BLaER1 (cell line): ENCODE data around the gene DPP8.

Source experiments
- H3K27ac ChIP-seq: shearing (Covaris generic); formaldehyde crosslinking; 2 replicates; pipeline ENCODE4 v1.8.1; 2022
- H3K27me3 ChIP-seq: shearing (Covaris generic); formaldehyde crosslinking; 2 replicates; pipeline ENCODE4 v1.8.1; 2022
- H3K36me3 ChIP-seq: shearing (Covaris generic); formaldehyde crosslinking; 2 replicates; pipeline ENCODE4 v1.8.1; 2022
- H3K4me1 ChIP-seq: shearing (Covaris generic); formaldehyde crosslinking; 2 replicates; pipeline ENCODE4 v1.8.1; 2022
- H3K4me2 ChIP-seq: shearing (Covaris generic); formaldehyde crosslinking; 2 replicates; pipeline ENCODE4 v1.8.1; 2022
- H3K4me3 ChIP-seq: shearing (Covaris generic); formaldehyde crosslinking; 2 replicates; pipeline ENCODE4 v1.8.1; 2022
- H3K9ac ChIP-seq: shearing (Covaris generic); formaldehyde crosslinking; 2 replicates; pipeline ENCODE4 v1.8.1; 2022
- H3K9me3 ChIP-seq: shearing (Covaris generic); formaldehyde crosslinking; 2 replicates; pipeline ENCODE4 v1.8.1; 2022
- H4K20me1 ChIP-seq: shearing (Covaris generic); formaldehyde crosslinking; 2 replicates; pipeline ENCODE4 v1.8.1; 2022
- Cebpa-rat ChIP-seq: shearing (Covaris generic); IDR thresholded peaks from 2 replicates; pipeline ENCODE4 v1.8.1; 2022

DPP8 gene

DNA sequence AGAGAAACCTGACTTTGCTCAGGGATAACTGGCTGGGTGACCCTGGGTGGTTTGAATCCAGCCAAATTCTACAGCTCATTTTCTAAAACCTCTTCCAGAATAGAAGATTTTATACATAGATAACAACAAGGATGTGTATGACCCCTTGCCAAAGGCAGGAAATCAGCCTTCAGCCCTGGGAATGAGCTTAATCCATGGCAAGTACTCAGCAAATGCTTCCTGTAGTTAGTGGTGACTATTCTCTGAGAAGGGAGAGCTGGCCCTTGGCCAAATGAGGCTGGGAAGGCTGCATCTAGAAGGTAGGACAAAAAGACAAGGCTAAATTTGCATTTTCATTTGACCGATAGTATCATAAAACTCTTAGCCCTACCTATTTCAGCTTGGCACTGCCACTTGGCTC, 8.1 kb upstream of the DPP8 start:
- Histone ChIP-seq H3K27me3 (no peaks in the 10 kb centered on the region), H3K27ac (no peak overlapping the region), H3K9ac (no peak overlapping the region), H3K9me3 (no peaks in the 10 kb centered on the region), H3K36me3 (no peaks in the 10 kb centered on the region), H3K4me2 (no peak overlapping the region), H3K4me3 (no peak overlapping the region), H3K4me1 (peaks cover 7% of the 10 kb centered on the region), H4K20me1 (no peaks in the 10 kb centered on the region)
- TF ChIP-seq Cebpa-rat = no peak

DNA sequence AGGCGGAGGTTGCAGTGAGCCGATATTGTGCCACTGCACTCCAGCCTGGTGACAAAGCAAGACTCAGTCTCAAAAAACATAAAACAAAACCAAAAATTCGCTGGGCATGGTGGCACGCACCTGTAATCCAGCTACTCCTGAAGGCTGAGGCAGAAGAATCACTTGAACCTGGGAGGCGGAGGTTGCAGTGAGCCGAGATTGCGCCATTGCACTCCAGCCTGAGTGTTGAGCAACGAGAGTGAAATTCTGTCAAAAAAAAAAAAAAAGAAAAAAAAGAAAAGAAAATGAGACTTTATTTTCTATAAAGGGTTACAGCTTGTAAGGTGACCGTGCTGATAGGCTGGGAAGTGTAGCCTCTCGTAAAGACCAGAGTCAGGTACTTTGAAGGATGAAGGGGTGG, 6.7 kb upstream of the DPP8 start:
- H3K36me3 ChIP-seq = no peaks in the 10 kb centered on the region
- H4K20me1 ChIP-seq = no peaks in the 10 kb centered on the region
- H3K4me2 ChIP-seq = no peak overlapping the region
- H3K9me3 ChIP-seq = no peaks in the 10 kb centered on the region
- TF ChIP-seq Cebpa-rat = no peak
- no peaks in the 10 kb centered on the region for H3K4me1 ChIP-seq
- H3K27me3 ChIP-seq = no peaks in the 10 kb centered on the region
- no peak overlapping the region for H3K27ac ChIP-seq
- no peak overlapping the region for H3K4me3 ChIP-seq
- H3K9ac ChIP-seq = no peak overlapping the region

DNA sequence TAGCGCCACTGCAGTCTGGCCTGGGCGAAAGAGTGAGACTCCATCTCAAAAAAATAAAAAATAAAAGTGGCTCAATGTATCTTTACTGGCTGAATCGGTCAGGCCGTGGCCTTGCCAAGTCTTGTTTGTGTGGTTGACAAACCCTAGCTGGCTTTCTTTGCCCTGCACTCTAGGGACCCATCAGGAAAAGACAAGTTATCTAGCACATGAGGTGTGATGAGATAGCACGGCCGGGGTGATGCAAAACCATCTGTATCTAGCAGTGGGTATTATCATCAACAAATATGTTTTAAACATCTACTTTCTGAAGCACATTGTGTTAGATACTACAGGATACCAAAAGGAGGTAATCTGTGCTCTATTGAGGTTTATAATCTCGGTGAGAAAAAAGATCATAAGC, 3.9 kb upstream of the DPP8 start:
- peaks cover 10% of the 10 kb centered on the region for H3K4me1 ChIP-seq
- no peaks in the 10 kb centered on the region for H3K36me3 ChIP-seq
- H3K4me2 ChIP-seq = 0 out of 2 replicates have a peak overlapping the region, but pooled peaks have one; percentile 26
- H3K9ac ChIP-seq = no peak overlapping the region
- peaks cover 11% of the 10 kb centered on the region for H4K20me1 ChIP-seq
- H3K27me3 ChIP-seq = no peaks in the 10 kb centered on the region
- no peak overlapping the region for H3K27ac ChIP-seq
- H3K9me3 ChIP-seq = no peaks in the 10 kb centered on the region
- no peak overlapping the region for H3K4me3 ChIP-seq
- TF ChIP-seq Cebpa-rat = no peak

DNA sequence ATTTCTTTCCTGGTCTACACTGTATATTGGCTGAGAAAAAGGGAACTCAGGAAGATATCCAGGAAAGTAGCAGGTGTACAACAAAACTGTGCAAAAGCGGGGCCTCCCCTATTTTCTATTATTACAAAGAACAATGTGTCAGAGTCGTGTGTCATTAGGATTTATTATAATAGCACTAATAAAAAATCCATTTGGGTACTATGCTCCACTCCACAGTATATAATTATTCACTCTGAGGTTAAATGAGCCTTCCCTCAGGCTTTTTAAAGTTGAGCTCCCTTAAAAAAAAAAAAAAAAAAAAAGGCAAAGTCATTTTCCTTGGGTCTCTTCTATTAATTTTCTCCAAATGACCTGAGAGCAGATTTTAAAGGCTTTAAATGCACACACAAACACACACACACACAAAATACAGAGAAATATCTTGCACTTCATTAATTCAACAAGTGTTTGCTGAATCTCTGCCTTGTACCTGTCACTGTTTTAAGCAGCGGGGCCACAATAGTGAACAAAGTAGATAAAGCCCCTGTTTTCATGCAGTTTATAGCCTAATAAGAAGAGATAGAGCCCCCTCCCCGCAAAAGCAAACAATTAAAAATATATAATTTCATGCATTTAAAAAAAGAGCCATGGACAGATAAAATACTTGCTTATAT, 1.3 kb upstream of the DPP8 start:
- Histone ChIP-seq H3K9ac (no peak overlapping the region), H3K27ac (no peak overlapping the region), H3K9me3 (no peaks in the 10 kb centered on the region), H3K4me3 (no peak overlapping the region), H4K20me1 (peaks cover 37% of the 10 kb centered on the region), H3K36me3 (peaks cover 20% of the 10 kb centered on the region), H3K27me3 (no peaks in the 10 kb centered on the region), H3K4me2 (no peak overlapping the region), H3K4me1 (peaks cover 20% of the 10 kb centered on the region)
- no peak for TF ChIP-seq Cebpa-rat

DNA sequence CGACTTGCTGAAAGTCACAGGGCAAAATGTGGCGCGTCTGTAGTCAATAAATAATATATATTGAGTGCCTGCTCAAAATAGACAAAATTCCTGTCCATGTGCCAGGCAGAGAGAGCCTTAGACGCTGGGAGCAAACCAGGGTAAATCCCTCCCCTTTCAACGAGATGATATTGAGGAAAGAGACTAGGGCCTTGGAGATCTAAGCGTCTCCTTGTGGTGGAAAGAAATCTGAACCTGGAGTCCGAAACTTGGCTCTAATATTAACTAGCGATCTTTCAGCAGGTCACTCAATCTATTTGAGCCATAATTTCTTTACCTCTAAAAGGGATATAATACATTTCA, 348 bp upstream of the DPP8 start:
- Histone ChIP-seq H3K9ac (peak overlapping the region; percentile 96), H3K27ac (peak overlapping the region; percentile 96; the same call in 1 of the 2 replicates), H3K4me1 (peaks cover 20% of the 10 kb centered on the region), H3K4me2 (peak overlapping the region; percentile 79), H3K9me3 (no peaks in the 10 kb centered on the region), H3K4me3 (peak overlapping the region; percentile 89), H4K20me1 (peaks cover 44% of the 10 kb centered on the region), H3K36me3 (peaks cover 29% of the 10 kb centered on the region), H3K27me3 (no peaks in the 10 kb centered on the region)
- no peak for TF ChIP-seq Cebpa-rat

DNA sequence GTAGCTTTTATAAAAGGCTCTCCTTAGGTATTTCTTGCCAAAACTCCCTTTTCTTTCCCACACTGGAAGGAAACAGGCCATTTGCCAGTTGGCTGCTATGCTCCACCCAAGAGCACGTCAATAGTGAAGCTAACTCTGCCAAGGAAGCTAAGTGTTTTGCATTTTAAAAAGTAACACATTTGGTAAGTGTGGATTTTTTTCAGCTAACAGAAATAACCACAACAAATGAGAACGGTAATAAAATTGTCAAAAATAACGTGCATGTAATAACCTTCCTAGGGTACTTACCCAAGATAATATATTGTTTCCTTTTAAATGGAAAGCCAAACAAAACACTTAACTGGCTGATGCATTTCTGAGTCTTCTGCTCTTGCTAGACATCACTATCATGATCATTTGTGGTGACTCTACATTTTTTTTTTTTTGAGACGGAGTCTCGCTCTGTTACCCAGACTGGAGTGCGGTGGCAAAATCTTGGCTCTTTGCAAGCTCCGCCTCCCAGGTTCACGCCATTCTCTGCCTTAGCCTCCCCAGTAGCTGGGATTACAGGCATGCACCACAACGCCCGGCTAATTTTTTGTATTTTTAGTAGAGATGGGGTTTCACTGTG, 4.6 kb downstream of the DPP8 start:
- H3K36me3 ChIP-seq = peaks cover 78% of the 10 kb centered on the region
- no peak overlapping the region for H3K9ac ChIP-seq
- H4K20me1 ChIP-seq = peaks cover 85% of the 10 kb centered on the region
- H3K27me3 ChIP-seq = no peaks in the 10 kb centered on the region
- no peak overlapping the region for H3K4me2 ChIP-seq
- peaks cover 15% of the 10 kb centered on the region for H3K4me1 ChIP-seq
- H3K9me3 ChIP-seq = no peaks in the 10 kb centered on the region
- H3K27ac ChIP-seq = no peak overlapping the region
- TF ChIP-seq Cebpa-rat = no peak
- no peak overlapping the region for H3K4me3 ChIP-seq

DNA sequence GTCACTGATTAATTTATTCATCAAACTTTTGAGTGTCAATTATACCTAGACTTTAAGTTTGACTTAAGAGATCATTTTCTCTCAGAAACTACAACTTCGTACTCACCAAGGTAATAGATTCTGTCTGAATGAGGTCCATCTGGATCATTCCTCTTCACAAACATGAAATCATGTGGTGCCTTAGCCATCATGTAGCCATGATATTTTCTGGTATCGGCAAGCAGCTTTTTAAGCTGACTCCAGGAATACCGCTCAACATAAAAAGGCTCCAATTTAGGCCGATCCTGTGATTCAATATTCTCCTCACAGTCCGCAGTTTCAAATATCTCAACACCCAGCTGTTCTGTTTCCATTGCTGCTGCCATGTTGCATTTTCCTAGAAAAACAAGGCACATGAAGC, 5.3 kb downstream of the DPP8 start:
- H4K20me1 ChIP-seq = peaks cover 89% of the 10 kb centered on the region
- H3K9me3 ChIP-seq = no peaks in the 10 kb centered on the region
- H3K27me3 ChIP-seq = no peaks in the 10 kb centered on the region
- H3K36me3 ChIP-seq = peaks cover 85% of the 10 kb centered on the region
- no peak for TF ChIP-seq Cebpa-rat
- no peak overlapping the region for H3K4me2 ChIP-seq
- H3K27ac ChIP-seq = no peak overlapping the region
- peaks cover 13% of the 10 kb centered on the region for H3K4me1 ChIP-seq
- H3K4me3 ChIP-seq = no peak overlapping the region
- H3K9ac ChIP-seq = no peak overlapping the region

DNA sequence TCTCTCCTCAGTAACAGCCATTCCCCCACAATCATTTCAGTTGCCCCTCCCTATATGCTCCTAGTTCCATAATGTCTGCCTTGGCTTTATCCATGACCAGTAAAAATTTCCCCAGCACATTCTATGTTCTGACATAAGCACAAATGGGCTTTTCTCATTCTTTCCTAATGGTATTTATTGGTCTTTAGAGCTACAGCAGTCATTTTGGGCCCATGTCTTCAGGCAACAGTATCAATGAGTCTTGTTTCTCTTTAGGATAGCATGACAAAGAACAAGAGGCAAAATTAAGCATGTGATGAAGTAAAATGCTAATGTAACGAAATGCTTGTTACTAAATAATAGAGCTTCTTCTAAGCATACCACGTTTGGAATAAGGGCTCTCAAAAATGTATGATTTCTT, 8.2 kb downstream of the DPP8 start:
- H3K9me3 ChIP-seq = no peaks in the 10 kb centered on the region
- TF ChIP-seq Cebpa-rat = no peak
- no peak overlapping the region for H3K9ac ChIP-seq
- no peaks in the 10 kb centered on the region for H3K4me1 ChIP-seq
- H3K36me3 ChIP-seq = peaks cover 94% of the 10 kb centered on the region
- H3K27me3 ChIP-seq = no peaks in the 10 kb centered on the region
- H3K27ac ChIP-seq = no peak overlapping the region
- peaks cover 65% of the 10 kb centered on the region for H4K20me1 ChIP-seq
- no peak overlapping the region for H3K4me3 ChIP-seq
- no peak overlapping the region for H3K4me2 ChIP-seq

DNA sequence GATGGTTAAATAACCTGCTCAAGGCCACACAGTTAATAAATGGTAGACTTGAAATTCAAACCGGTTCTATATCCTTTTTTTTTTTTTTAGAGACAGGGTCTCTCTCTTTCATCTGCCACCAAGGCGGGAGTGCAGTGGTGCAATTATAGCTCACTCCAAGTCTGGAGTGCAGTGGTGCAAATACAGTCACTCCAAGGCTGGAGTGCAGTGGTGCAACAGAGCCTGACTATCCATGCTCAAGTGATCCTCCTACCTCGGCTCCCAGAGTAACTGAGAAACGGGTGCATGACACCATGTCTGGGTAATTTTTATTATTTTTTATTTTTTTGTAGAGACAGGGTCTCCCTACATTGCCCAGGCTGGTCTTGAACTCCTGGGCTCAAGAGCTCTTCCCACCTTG, 23.4 kb downstream of the DPP8 start:
- Histone ChIP-seq H3K27ac (no peak overlapping the region), H4K20me1 (peaks cover 62% of the 10 kb centered on the region), H3K4me3 (no peak overlapping the region), H3K9ac (no peak overlapping the region), H3K4me2 (peak overlapping the region; percentile 24; the same call in 1 of the 2 replicates), H3K4me1 (peaks cover 14% of the 10 kb centered on the region), H3K36me3 (peaks cover 94% of the 10 kb centered on the region), H3K27me3 (no peaks in the 10 kb centered on the region), H3K9me3 (no peaks in the 10 kb centered on the region)
- TF ChIP-seq Cebpa-rat = no peak

DNA sequence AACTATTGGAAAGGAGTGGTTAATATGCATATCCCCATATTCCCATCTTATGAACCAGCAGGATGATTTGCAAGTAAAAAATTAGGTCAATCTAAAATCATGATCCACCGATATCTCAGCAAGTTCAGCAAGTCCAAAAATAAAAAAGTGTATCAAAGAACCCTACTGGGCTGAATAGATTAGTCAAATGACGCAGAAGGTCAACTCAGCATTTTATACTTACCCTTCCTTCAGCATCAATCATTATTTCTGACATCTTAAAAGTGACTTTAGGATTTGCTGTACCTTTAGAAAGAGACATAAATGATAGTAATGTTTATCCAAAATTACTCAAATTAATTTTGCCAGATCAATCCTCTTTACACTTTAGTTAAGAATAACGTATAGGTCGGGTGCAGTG, 32.6 kb downstream of the DPP8 start:
- H3K36me3 ChIP-seq = peaks cover 94% of the 10 kb centered on the region
- H3K27ac ChIP-seq = no peak overlapping the region
- no peaks in the 10 kb centered on the region for H3K9me3 ChIP-seq
- no peak overlapping the region for H3K4me2 ChIP-seq
- no peak overlapping the region for H3K4me3 ChIP-seq
- TF ChIP-seq Cebpa-rat = no peak
- H3K9ac ChIP-seq = no peak overlapping the region
- no peaks in the 10 kb centered on the region for H3K27me3 ChIP-seq
- H3K4me1 ChIP-seq = no peaks in the 10 kb centered on the region
- H4K20me1 ChIP-seq = peaks cover 9% of the 10 kb centered on the region; the same call in 1 of the 2 replicates
